Fibroblast of skin of left biceps (primary cell): ENCODE data around the gene PRPF8.
"Not testable (repeated sequence)": the region's sequence is repeated elsewhere in the genome, so short reads cannot be mapped to it uniquely, and the experiment has no call there.

ENCODE experiments used
- DNase-seq, 2 experiments: peaks; one replicate each; pipeline ENCODE4 v3.0.0-alpha.2; 2013; ENCODE audit warnings: low read depth in 2 of 2

Gene PRPF8

GRCh38 chr17:1716076-1716911 is 31.6 kb upstream of the PRPF8 start:
- peak; percentile 100 for DNase-seq

GRCh38 chr17:1715803-1716075 is 31.1 kb upstream of the PRPF8 start:
- DNase-seq, result no peak

GRCh38 chr17:1714980-1715802 is 30.5 kb upstream of the PRPF8 start:
- peak; percentile 62 to 63 for DNase-seq

DNA sequence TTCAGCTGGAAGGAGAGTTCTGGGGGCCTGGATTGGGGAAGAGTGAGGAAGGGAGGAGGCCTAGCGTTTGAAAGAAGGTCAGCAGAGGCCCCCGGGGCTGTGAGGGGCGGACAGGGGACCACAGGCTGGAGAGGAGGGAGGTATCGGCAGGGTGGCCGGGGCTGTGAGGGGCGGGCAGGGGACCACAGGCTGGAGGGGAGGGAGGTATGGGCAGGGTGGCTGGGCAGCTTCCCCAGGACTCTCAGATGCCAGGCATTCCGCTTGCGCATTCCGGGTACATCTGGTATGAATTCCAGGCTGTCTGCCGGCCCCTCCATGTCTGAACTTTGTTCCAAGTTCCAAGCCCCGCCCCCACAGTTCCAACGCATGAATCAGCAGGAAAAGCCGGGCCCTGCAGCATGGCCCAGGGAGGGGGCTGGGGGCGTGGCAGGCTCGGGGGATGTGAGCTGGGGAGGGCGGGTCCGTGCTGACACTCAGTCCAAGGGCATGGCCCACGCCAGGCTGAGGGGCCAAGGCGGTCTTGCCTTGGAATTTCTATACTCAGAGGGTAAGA is 29.8 kb upstream of the PRPF8 start:
- peak; percentile 96 to 97 for DNase-seq

GRCh38 chr17:1713878-1714426 is 29.3 kb upstream of the PRPF8 start:
- no peak for DNase-seq

- DNase-seq, result no peak
These were observed 28.7 kb upstream of the PRPF8 start for GRCh38 chr17:1713160-1713877.

GRCh38 chr17:1712271-1712670 is 27.6 kb upstream of the PRPF8 start:
- no peak for DNase-seq

DNA sequence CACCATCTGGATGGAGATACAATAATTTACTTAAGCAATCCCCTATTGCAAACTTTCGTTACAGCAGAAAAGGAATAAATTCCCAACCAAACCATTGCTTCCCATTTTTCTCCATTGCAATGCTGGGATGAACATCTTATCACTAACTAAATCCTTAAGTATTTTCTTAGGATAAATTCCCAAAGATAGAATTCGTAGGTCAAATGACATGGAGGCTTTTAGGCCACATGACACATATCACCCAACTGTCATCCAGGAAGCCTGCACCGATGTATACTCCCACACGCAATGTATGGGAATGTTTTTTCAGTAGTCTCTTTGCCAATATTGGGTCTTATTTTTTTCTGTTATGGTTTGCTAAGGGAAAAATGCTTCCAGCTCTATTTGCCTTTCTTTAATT is 27.1 kb upstream of the PRPF8 start:
- no peak for DNase-seq

GRCh38 chr17:1710807-1711553 is 26.3 kb upstream of the PRPF8 start:
- no peak for DNase-seq

- DNase-seq, result peak in 1 of 2 experiments; percentile 45
These were observed 25.5 kb upstream of the PRPF8 start, which contains the start of gene TLCD2 for GRCh38 chr17:1709971-1710806. TSS of gene TLCD2 (minus strand) at chr17:1710377. CDS start at chr17:1710242, 135 bp downstream.

DNA sequence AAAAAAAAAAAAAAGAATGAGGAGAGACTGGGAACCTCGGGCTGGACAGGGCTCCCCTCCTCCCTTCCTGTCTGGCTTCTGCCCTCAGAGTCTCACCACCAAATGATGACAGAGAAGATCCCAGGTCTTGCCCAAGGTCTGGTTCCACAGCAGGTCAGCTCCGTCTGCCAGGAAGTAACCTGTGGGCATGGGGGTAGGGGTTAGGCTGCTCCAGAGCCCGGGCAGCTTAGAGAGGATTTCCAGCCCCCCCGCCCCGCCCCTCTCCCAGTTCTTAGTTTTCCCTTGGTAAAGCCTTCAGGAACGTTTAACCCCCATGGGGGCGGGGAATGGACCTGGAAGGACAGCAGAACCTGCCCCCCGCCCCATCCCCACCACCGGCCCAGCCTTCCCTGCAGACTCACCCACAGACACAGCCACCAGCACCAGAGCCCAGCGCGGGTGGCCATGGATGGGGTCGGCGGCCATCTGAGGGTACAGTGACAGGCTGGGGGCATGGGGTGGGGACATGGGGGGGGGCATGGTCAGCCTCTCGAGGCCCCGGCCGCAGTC is 24.8 kb upstream of the PRPF8 start:
- DNase-seq, result no peak

DNA sequence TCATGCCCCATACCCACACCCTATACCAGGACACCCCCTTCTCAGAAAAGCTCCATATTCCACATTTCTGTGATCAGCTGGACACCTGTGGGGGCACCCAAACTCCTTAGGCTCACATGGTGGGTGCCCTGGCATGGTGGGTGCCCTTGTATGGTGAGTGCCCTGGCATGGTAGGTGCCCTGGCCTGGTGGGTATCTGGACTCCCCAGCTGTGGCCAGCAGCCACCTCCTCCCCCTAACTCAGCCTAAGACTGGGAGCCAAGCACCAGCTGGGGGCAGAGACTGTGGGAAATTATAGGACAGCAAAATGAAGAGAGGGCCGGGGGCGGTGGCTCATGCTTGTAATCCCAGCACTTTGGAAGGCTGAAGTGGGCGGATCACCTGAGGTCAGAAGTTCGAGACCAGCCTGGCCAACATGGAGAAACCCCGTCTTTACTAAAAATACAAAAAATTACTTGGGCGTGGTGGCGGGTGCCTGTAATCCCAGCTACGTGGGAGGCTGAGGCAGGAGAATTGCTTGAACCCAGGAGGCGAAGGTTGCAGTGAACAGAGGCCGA is 24.2 kb upstream of the PRPF8 start:
- DNase-seq, result not testable (repeated sequence)

- DNase-seq, result no peak
These were observed 22.4 kb upstream of the PRPF8 start for GRCh38 chr17:1707107-1707506.

DNA sequence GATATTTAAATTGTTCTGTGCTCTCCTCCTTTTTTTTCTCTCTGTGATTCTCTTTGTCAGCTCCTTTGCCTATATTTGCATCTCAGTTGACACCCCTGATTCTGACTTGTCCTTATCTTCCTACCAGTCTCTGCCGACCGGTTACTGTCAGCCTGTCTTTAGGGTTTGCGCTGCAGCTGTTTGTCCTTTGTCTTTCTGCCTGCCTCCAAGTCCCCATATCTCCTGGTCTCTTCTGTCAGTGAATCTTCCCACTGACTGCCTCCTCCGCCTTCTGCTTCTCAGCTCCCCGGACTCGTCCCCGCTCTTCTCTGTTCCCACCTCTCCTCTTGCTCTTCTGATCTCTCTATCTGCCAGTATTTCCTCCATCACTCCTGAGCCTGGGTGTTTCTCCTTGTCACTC is 20.3 kb upstream of the PRPF8 start:
- DNase-seq, result no peak

- no peak for DNase-seq
These were observed 18.4 kb upstream of the PRPF8 start for GRCh38 chr17:1703063-1703462.

DNA sequence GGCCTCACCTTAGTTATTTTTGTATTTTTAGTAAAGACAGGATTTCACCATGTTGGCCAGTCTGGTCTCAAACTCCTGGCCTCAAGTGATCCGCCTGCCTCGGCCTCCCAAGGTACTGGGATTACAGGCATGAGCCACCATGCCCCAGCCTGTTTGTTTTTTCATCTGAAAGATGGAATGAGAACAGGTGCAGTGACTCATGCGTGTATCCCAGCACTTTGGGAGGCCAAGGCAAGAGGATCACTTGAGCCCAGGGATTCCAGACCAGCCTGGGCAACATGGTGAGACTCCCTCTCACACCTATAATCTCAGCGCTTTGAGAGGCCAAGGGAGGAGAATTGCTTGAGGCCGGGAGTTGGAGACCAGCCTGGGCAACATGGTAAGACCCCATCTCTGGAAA is 15.2 kb upstream of the PRPF8 start:
- not testable (repeated sequence) for DNase-seq

- no peak for DNase-seq
These were observed 13.0 kb upstream of the PRPF8 start for GRCh38 chr17:1697681-1698080.

DNA sequence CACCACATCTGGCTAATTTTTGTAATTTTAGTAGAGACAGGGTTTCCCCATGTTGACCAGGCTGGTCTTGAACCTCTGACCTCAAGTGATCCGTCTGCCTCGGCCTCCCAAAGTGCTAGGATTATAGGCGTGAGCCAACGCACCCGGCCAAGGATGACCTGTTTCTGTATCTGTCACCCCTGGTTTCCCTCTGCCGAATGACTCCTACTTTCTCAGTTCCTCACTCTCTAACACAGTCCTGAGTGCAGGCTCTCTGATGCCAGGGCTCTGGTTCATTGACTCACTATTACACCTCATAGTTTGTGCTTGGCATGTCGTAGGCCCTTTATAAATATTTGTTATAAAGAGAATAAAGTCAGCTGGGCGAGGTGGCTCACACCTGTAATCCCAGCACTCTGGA is 10.7 kb upstream of the PRPF8 start:
- no peak for DNase-seq

GRCh38 chr17:1693339-1693738 is 8.7 kb upstream of the PRPF8 start:
- no peak for DNase-seq
